ENCODE results near the gene VTI1A.
A peak's percentile ranks its signal among the peaks of the same experiment; 100 is the strongest.

VTI1A gene

GRCh38 chr10:112679392-112679791, 232.4 kb downstream of the VTI1A start:
- no peak for DNase-seq (ENCODE audit: low spot score)

GRCh38 chr10:112680586-112680985, 233.6 kb downstream of the VTI1A start:
- no peak for DNase-seq (ENCODE audit: low spot score)

DNA sequence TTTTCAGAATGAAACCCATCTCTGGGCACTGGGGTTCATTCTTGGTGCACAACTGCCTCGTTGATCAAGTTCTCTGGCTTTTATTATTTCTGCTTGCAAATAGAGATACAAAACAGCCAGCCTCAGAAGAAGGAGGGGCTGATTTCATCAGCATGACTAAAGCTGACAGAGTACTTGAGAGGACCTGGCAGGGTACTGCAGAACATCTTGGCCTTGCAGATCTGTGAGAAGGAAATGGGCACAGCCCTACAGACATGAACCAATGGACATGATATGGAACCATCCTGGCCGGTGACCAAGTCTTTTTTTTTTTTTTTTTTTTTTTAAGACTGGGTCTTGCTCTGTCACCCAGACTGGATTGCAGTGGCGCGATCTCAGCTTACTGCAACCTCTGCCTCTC, 240.6 kb downstream of the VTI1A start:
- DNase-seq (ENCODE audit: low spot score) = peak; percentile 68

DNA sequence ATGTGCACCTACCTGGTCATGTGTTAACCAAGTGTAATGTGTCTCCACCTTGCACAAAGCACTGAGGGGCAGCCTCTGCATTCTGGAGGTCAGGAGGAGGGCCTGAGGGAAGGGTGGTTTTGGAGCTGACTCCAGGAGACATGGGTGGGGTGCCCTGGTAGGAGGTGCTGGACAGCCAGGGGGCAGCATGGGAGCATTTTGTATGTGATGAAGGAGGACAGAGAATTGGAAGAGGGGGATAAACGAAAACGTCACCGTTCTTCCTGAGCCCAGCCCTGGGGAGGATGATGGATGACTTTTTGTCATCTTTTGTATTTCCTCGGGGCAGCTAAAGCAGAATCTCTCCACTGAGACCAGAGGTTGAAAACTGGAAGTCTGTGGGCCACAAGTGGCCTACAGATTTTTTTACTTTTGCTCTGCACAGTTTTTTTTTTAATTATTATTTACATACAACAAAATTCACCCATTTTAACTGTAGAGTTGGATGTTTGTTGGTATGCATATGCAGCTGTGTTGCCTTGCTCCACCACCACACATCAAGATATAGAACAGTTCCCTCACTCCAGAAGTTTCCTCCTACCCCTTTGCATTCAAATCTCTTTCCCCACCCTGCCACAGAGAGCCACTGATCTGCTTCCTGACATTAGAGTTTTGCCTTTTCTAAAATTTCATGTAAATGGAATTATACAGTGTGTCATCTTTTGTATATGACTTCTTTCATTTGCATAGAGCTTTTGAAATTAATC, 242.5 kb downstream of the VTI1A start:
- DNase-seq (ENCODE audit: low spot score) = no peak

GRCh38 chr10:112695539-112695938, 248.5 kb downstream of the VTI1A start:
- no peak for DNase-seq (ENCODE audit: low spot score)

DNA sequence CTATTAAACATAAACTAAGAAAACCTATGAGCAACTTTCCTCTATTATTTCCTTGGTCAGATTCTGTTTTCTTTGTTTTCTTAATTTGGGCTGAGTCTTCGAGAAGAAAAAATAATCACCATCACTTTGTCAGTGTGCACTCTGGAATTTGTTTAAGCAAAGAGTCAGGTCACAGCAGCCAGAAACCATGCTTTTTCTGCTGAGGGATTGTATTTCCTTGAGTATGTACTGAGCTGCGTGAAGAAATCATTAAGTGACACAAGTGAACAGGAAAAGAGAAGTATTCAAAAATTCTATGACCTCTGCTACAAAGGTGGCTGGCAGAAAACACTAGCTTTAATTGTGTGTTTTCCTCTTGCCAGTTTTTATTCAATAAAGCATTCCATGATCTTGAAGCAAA, 249.6 kb downstream of the VTI1A start:
- no peak for DNase-seq (ENCODE audit: low spot score)

DNA sequence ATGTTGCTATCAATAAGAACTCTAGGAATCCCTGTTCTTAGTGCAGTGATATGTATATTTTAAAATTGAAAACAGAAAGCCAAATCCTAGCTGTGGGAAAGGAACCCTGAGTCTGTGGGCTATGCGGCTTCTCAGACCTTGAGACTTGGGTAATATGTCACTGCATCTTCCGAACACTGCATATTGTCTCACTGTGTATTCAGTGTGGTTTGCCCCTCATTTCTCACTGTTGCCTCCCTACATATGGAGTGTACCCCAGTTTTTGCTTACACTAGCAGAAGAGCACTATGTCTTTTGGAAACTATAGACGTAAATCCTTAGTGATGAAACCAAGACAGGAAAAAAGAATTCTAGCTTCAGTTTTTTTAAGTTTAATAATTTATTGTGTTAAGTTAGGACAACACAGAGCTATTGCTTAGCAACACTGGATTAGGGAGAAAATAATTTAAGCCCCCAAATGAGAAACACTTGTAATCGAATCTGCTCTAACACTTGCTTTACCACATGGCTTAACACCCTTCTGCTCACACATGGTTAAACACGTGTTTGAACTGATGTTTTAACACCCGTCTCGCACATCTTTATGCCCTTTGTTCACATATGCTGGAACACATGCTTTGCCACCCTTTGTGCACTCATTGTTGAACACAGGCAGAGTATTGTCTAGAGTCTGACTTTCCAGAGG, 251.3 kb downstream of the VTI1A start:
- DNase-seq (ENCODE audit: low spot score) = no peak

GRCh38 chr10:112698818-112699164, 251.8 kb downstream of the VTI1A start:
- DNase-seq (ENCODE audit: low spot score) = no peak

DNA sequence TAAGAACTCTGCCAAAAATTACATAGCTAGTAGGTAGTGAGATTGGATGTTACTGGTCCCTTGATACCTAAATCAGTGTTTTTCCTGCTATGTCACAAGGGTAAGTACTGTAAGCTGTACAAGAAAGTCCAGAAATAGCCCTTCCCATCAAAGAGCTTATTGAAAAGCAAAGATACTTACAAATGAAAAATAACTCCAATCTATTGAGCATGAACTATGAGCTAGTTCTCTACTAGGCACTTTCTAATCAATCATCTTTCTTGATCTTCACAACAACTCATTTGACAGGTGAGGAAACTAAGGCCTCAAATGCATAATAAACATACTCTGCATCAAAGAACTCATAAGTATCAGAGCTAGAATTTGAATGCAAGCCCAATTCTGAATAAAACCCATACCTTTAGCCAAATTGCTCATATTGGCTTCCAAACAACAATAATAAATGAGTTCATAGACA, 253.2 kb downstream of the VTI1A start:
- DNase-seq (ENCODE audit: low spot score) = no peak

GRCh38 chr10:112701211-112701877, 254.3 kb downstream of the VTI1A start:
- no peak for DNase-seq (ENCODE audit: low spot score)

- DNase-seq (ENCODE audit: low spot score) = no peak
These were observed 254.9 kb downstream of the VTI1A start for GRCh38 chr10:112701878-112702255.

DNA sequence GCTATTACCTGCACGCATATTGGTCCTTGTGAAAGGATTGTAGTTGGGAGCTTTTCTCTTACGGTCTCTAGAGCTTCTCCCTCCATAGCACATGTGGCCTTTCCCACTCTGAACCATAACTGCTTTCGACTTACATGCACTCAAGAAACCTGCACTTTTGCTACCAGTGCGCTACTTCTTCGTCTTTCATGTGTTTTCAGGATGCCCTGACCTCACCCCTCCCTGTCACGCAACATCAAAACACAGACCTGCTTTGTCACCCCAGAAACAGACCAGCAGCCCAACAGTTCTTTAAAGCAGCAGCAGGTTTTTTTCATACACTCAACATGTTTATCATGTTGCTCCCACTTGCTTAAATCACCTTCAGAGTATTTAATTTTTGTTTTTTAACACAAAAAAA, 259.6 kb downstream of the VTI1A start:
- DNase-seq (ENCODE audit: low spot score) = no peak

DNA sequence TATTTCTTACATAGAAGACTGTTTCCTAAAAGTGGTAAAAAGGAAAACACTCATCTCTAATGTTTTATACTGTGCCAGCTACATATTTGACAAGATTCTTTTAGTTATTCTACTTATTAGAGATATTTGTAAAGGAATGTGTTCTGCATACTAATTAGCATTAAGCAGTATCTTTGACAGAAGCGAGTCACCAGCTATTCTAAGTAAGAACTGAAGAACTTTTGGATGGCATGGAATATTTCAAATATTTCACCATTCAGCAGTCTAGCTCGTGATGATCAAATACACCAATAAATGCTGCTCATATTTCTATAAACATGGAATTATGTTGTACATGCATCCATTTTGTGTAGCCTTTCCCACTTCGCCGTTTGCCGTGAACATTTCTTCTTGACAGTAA, 261.4 kb downstream of the VTI1A start:
- DNase-seq (ENCODE audit: low spot score) = no peak

DNA sequence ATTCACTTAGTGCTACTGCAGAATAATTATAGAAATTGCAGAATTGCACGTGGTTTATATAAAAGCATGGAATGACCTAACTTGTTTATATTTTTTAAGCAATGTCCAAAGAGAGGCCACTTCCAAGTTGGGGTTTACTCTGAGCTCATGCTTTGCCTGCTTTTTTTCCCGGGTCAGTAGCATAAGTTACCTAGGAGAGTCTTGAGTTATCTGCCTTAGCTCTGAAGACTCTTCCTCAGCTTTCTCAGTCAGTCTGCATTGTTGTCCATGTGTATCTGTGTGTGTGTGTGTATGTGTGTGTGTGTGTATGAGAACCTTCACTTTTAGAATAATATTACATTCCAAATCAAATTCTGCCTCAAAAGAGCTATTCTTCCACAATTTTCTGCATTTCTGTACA, 263.5 kb downstream of the VTI1A start:
- DNase-seq (ENCODE audit: low spot score) = no peak

DNA sequence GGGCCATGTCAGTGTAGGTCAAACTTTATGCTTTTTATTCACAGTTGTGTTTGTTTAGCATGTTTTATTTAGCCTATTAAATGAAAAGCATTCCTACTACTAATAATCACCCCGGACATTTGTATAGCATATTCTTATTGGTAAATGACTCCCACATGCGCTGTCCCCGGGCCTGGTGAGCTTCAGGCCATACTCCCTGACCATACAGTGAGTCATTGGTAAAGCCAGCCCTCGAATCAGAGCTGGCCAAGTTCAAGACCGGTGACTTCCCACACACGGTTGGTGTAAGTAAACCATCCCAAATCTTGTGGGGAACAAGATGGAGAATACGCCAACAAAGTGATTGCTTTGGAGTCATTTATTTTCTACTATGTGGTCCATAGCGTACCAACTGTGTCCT, 264.4 kb downstream of the VTI1A start:
- no peak for DNase-seq (ENCODE audit: low spot score)

DNA sequence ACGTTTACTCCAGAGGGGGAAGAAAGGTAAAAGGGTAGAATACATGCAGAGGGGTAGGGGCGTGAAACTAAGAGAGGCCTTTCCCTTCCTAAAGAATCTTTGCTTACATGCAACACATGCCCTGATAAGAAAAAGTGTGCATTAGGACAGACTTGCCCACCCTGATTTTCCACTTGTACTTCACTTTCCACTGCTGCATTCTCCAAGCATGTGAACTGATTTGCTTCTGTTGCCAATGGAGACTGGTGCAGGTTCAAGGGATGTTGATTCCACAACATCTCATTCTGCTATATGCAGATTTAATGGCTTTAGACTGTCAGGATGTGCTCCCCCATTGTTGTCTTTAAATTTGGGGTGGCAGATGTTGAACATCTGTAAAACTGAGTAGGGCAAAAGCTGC, 265.5 kb downstream of the VTI1A start:
- DNase-seq (ENCODE audit: low spot score) = no peak

DNA sequence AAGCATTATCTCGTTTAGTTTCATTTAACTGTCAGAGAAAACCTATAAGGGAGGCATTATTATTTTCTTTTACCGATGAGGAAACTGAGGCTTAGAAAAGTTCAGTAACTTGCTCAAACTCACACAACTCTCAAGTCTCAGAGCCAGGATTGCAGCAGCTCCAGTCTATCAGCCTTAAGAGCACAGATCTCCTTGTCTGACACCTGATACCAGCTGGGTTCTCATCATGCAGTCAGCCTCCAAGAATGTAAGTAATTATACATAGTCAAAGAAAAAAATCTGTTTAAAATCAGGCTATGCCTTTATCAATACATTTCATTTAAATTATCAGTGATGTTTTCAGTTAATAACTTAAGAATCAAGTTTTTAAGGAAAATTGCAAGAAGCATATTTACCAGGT, 266.4 kb downstream of the VTI1A start:
- DNase-seq (ENCODE audit: low spot score) = no peak

DNA sequence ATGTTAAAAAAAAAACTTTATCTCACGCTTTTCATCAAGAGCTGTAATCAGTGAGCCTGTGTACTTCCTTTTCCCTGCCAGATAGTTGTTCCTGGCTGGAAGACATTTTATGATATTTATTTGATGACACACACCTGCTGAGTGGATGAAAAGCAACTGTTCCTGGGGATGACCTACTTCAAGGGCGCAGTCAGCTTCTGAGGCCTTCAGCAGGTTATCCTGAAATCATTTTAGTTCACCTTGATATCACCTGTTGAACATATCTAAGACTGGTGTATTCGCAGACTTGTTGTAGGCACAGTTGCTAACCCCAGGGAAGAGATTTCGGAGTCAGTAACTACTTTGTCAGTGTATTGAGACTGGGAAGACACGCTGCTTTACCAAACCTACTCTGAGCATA, 268.6 kb downstream of the VTI1A start:
- no peak for DNase-seq (ENCODE audit: low spot score)

GRCh38 chr10:112716076-112716475, 269.1 kb downstream of the VTI1A start:
- DNase-seq (ENCODE audit: low spot score) = no peak

- no peak for DNase-seq (ENCODE audit: low spot score)
These were observed 270.0 kb downstream of the VTI1A start for GRCh38 chr10:112716924-112717413.

DNA sequence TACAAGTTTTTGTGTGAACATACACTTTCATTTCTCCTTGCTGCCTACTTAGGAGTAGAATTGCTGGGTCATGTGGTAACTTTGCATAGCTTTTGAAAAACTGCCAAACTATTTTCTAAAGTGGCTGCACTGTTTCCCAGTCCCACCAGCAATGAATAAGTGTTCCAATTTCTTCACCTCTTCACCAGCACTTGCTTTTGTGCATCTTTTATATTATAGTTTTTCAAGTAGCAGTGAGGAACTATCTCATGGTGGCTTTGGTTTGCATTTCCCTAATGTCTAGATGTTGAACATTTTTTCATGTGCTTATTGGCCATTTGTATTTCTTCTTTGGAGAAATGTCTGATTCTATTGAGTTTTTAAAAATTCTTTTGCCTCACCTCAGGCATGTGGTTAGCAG, 273.2 kb downstream of the VTI1A start:
- no peak for DNase-seq (ENCODE audit: low spot score)

DNA sequence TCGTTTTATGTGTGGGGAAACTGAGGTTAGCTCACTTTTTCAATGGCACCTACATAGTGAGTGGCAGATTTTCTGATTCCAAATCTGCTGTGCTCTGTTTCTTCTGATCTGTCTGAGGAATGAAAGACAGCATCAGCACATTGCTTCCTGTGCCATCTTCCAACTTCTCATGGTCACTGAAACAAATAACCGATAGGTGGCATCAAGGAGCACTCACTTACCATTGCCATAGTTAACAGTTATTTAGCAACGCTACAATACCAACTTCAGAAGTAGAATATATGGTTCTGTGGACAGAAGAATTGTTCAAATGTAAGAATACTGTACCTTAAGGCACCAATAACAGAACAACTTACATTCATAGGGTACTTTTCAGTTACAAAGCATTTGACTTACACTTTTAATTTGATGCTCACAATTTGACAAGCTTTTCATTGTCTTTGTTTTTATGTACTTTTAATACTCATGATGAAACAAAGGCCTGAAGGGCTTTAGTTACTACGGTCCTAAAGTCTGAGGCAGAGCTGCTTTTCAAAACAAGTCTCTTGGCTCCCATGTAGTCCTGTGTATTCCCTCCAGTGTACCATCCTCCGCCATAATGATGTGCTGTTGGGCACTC, 274.2 kb downstream of the VTI1A start:
- peak; percentile 24 for DNase-seq (ENCODE audit: low spot score)

GRCh38 chr10:112722758-112723157, 275.7 kb downstream of the VTI1A start:
- no peak for DNase-seq (ENCODE audit: low spot score)

Measured in hematopoietic multipotent progenitor cell treated with erythropoietin and hydrocortisone succinate and interleukin-3 and kit ligand, for 17 days (in vitro differentiated cells).